ENCODE measurements around the gene ZNF213. TPM values are rescaled to one million over a fixed set of nuclear protein-coding genes. Genes with fewer than 3 reads are reported as not detected.

Gene ZNF213, protein sequence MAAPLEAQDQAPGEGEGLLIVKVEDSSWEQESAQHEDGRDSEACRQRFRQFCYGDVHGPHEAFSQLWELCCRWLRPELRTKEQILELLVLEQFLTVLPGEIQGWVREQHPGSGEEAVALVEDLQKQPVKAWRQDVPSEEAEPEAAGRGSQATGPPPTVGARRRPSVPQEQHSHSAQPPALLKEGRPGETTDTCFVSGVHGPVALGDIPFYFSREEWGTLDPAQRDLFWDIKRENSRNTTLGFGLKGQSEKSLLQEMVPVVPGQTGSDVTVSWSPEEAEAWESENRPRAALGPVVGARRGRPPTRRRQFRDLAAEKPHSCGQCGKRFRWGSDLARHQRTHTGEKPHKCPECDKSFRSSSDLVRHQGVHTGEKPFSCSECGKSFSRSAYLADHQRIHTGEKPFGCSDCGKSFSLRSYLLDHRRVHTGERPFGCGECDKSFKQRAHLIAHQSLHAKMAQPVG
- 1 to 10 TPM; 8.9 to 9.2 TPM for total RNA-seq
- polyA plus RNA-seq: 1 to 10 TPM in 1 of 3 donors, under 1 TPM in 2; 0.27 to 2.5 (median 0.90) TPM
- 1.5 to 7.7 (median 4.7) reads per million in 6 experiments for total RNA-seq

DNA sequence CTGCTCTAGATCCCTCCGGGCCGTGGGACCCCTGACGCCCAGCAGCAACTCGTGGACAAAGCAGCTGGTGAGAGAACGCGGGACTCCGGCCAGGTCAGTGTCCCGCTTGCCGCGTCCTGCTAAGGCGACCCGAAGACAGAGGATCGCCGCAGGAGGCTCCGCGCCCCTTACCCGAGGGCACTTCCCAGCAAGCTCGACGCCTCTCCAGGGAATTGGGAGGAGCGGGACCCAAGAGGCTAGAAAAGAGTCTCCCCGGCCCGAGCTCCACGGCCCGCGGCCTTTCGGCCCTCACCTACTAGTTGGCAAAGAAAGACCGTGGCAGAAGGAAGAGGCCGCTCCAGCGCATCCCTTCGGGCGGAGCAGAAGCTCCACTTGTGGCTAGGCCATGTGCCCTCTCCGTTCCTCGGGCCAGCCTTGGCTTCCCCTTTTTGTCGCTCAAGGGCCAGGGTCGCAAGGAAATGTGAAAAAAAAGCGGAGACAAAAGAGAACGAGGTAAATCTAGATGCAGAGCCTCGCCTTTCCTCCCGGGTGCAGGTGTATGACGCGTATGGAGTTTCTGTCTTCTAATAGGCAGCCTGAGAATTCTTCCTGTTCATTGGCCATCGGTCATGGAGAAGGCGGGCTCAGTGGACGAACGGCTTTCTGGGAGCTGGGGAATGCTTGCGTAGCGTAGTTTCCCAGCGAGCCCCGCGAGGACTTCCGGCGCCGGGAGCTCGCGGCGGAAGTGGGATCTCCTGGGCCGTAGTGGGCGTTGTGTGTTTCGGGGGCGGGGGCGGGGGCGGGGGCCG lies at the start of gene ZNF213:
Gene ZNF213 (plus strand): TSS at position 692 of the 788 bp plus-strand sequence. CDS start 2,252 bp downstream, outside the sequence.
- Mint-ChIP-seq H3K36me3 (peaks cover 0 to 12% (median 4%) of the 10 kb centered on the region in 3 donors), H3K9me3 (no peaks in the 10 kb centered on the region), H3K27ac (peak within 1 kb of the TSS; percentile 93 to 100 (median 99)), H3K27me3 (no peaks in the 10 kb centered on the region), H3K4me3 (peak within 1 kb of the TSS; percentile 89 to 99 (median 98)), H3K4me1 (peaks cover 11 to 42% (median 37%) of the 10 kb centered on the region in 4 donors)
- peak; percentile 97 to 98 for ATAC-seq
- POLR2A ChIA-PET: interaction anchor here (0.5 to 11.8 kb wide), 38 partner anchors 9 to 419 kb away, joined by 3 to 278 read pairs (median 4); partner anchors contain the start of genes IL32, PKMYT1, TIGD7 and ZNF174
- DNase-seq: peak; percentile 80 to 98 (median 93)

GRCh38 chr16:3085868-3086595 lies 48.8 kb upstream of the ZNF213 start:
- Mint-ChIP-seq H3K36me3 (peaks cover 0 to under 1% (median 0%) of the 10 kb centered on the region in 3 donors), H3K27ac (peak overlapping the region in 4 of 10 donors; percentile 16 to 85 (median 28)), H3K4me3 (peak overlapping the region in 3 of 10 donors; percentile 28 to 48 (median 37)), H3K27me3 (no peaks in the 10 kb centered on the region), H3K4me1 (peaks cover 14 to 51% (median 40%) of the 10 kb centered on the region in 4 donors), H3K9me3 (no peaks in the 10 kb centered on the region)
- no peak for ATAC-seq
- no peak for DNase-seq
- POLR2A ChIA-PET: interaction anchor here (1.0 to 1.5 kb wide), 2 partner anchors 9 to 21 kb away, joined by 3 to 6 read pairs; partner anchors contain the start of gene IL32

DNA sequence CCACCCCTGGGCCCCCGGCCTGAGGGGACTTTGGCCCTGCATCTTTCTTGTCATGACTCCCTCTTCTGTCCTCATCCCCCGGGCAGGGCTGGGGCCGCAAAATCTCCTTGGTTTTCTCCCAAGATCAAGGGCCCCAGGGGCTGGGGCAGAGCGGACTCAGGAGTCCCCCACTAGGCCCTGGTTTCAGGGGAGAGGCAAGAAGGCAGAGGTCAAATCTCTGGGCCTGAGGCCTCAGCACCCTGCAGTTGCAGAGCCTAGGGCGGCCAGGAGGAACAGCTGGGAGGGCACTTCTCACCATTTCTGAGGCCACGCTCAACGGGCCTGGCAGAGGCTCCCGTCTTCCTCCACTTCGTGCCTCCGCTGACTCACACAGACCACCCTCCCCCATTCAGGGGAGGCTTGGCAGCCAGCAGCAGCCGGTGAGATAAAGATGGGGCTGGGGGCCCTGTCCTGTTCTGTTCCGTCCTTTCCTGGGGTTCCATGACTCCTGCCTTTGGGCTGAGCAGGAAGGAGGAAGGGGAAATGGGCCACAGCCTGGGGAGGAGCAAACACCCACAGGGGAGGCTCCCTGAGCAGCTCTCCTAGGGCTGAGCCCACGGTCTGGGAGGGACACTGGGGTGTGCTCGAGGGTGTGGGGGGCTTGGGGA lies 48.1 kb upstream of the ZNF213 start:
- DNase-seq (no peak), ATAC-seq (no peak)
- POLR2A ChIA-PET: interaction anchor here (0.9 to 7.5 kb wide), 8 partner anchors 9 to 72 kb away, joined by 3 to 92 read pairs (median 6); partner anchors contain the start of genes IL32 and ZSCAN10
- Mint-ChIP-seq H3K4me1 (peaks cover 17 to 54% (median 40%) of the 10 kb centered on the region in 4 donors), H3K27ac (peak overlapping the region in 1 of 10 donors; percentile 62), H3K27me3 (no peaks in the 10 kb centered on the region), H3K36me3 (no peaks in the 10 kb centered on the region), H3K4me3 (peak overlapping the region in 5 of 10 donors; percentile 5 to 69 (median 48)), H3K9me3 (no peaks in the 10 kb centered on the region)

DNA sequence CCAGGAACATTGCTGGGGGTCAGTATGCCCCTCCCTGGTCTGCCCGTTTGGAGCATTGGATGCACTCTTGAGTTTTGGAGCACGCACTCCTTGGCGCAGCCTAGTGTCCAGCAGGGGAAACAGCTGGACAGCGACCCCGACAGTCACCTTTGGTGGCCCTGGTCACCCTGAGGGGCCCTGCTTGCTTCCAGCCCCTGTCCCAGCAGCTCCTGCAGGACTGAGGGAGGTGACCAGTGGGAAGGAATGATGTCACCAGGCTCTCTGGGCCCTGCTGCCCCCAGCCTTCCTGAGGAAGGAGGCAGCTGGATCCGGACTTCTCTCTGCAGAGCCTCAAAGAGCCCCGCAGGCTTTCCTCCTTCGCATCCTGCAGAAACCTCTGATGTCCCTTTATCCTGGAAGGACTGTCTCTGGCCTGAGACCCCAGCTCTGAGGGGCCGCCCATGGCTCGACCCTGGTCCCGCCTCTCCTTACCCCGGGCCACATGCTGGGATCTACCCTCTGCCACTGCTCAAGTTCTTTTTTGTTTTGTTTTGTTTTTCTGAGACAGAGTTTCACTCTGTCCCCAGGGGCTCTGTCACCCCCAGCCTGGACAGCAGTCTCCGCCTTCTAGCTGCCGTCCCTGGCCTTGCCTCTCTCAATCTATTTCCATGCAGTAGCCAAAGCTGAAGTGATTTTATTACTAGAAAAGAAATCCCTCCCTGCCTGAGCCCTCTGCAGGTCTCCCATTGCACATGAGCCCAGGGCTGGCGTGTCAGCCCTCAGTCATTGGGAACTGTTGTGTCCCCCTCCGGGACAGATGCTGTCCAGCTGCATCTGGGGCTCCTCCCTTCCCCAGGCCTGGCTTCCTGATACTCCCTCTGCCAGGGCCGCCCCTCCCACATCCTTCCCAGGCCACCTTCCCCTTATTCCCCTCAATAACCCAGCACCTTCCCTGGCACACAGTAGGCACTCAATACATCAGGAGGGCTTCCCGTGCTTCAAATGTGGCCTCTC lies 47.3 kb upstream of the ZNF213 start:
- H3K4me3 Mint-ChIP-seq: peak overlapping the region in 7 of 10 donors; percentile 6 to 70 (median 49)
- DNase-seq (no peak), ATAC-seq (no peak)
- H3K4me1 Mint-ChIP-seq: peaks cover 17 to 54% (median 40%) of the 10 kb centered on the region in 4 donors
- peak overlapping the region in 7 of 10 donors; percentile 41 to 91 (median 61) for H3K27ac Mint-ChIP-seq
- POLR2A ChIA-PET: interaction anchor here (0.8 to 7.5 kb wide), 9 partner anchors 8 to 71 kb away, joined by 3 to 92 read pairs (median 5); partner anchors contain the start of genes IL32 and ZSCAN10
- H3K9me3 Mint-ChIP-seq: no peaks in the 10 kb centered on the region
- H3K27me3 Mint-ChIP-seq: no peaks in the 10 kb centered on the region
- H3K36me3 Mint-ChIP-seq: no peaks in the 10 kb centered on the region

- Mint-ChIP-seq H3K27ac (peak overlapping the region in 6 of 10 donors; percentile 35 to 81 (median 59)), H3K4me1 (peaks cover 17 to 56% (median 38%) of the 10 kb centered on the region in 4 donors), H3K4me3 (peak overlapping the region in 2 of 10 donors; percentile 22 to 51)
Measured at GRCh38 chr16:3088450-3088849, 46.4 kb upstream of the ZNF213 start.

DNA sequence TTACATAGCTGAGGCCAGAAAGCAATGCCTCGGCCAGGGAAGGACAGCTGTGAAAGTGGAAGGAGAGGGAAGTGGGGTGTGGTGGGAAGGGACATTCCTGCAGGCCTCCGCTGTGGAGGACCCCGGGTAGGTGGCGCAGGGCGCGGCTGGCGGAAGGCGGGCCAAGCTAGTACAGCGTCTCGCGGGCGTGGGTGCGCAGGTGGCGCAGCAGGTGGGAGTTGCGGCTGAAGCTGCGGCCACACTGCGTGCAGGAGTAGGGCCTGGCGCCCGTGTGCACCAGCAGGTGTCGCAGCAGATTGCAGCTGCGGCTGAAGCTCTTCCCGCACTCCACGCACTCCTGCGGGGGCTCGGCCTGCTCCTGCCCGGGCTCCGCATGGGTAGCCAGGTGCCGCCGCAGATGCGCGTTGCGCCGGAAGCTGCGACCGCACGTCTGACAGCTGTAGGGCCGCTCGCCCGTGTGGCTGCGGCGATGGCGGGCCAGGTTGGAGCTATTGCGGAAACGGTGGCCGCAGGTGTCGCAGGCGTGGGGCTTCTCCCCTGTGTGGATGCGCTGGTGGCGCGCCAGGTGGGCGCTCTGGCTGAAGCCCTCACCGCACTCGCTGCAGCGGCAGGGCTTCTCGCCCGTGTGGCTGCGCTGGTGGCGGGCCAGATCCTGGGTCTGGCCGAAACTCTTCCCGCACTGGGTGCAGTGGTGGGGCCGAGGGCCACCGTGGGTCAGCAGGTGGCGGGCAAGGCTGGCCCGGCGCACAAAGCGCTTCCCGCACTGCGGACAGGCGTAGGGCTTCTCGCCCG lies 45.7 kb upstream of the ZNF213 start:
- Mint-ChIP-seq H3K4me1 (peaks cover 17 to 57% (median 37%) of the 10 kb centered on the region in 4 donors), H3K9me3 (no peaks in the 10 kb centered on the region), H3K27ac (peak overlapping the region in 1 of 10 donors; percentile 81), H3K27me3 (no peaks in the 10 kb centered on the region), H3K36me3 (no peaks in the 10 kb centered on the region), H3K4me3 (no peak overlapping the region)
- DNase-seq (no peak), ATAC-seq (no peak)
- POLR2A ChIA-PET: interaction anchor here (0.6 to 7.5 kb wide), 8 partner anchors 8 to 64 kb away, joined by 3 to 92 read pairs (median 7); partner anchors contain the start of genes IL32 and ZSCAN10

More at GRCh38 chr16:3088450-3088849, 46.4 kb upstream of the ZNF213 start:
- ATAC-seq (no peak), DNase-seq (no peak)
- Mint-ChIP-seq H3K27me3 (no peaks in the 10 kb centered on the region), H3K9me3 (no peaks in the 10 kb centered on the region), H3K36me3 (no peaks in the 10 kb centered on the region)
- POLR2A ChIA-PET: interaction anchor here (1.0 to 7.5 kb wide), 5 partner anchors 9 to 29 kb away, joined by 3 to 92 read pairs (median 12); partner anchors contain the start of genes IL32 and ZSCAN10

- no peak for DNase-seq
- H3K4me1 Mint-ChIP-seq: peaks cover 17 to 57% (median 38%) of the 10 kb centered on the region in 4 donors
- no peak overlapping the region for H3K27ac Mint-ChIP-seq
- H3K9me3 Mint-ChIP-seq: no peaks in the 10 kb centered on the region
- no peaks in the 10 kb centered on the region for H3K27me3 Mint-ChIP-seq
- no peaks in the 10 kb centered on the region for H3K36me3 Mint-ChIP-seq
- POLR2A ChIA-PET: interaction anchor here (0.6 to 7.5 kb wide), 11 partner anchors 9 to 65 kb away, joined by 3 to 92 read pairs (median 5); partner anchors contain the start of genes IL32 and ZSCAN10
- H3K4me3 Mint-ChIP-seq: no peak overlapping the region
- ATAC-seq: no peak
Measured at GRCh38 chr16:3089717-3090592, 44.9 kb upstream of the ZNF213 start.

DNA sequence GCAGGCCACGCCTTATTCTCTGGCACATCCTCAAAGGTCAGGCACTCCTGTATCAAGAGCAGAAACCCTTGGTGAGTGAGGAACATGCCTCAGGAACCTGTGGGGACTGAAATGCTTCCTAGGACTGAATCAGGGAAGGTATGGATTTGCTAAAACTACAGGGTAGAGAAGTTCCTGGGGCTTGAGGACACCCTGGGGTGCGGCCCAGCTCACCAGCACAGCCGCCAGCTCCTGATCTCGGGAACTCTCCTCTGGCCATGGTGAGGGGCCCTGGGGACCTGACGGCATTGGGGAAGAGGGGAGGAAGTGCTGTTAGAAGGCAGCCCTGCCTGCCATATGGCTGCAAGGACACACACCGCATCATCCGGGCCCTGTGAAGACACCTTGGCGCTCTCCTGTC lies 43.3 kb upstream of the ZNF213 start:
- H3K4me1 Mint-ChIP-seq: peaks cover 18 to 64% (median 41%) of the 10 kb centered on the region in 4 donors
- ATAC-seq (no peak), DNase-seq (no peak)
- H3K9me3 Mint-ChIP-seq: no peaks in the 10 kb centered on the region
- POLR2A ChIA-PET: interaction anchor here (1.1 to 7.5 kb wide), 6 partner anchors 8 to 43 kb away, joined by 3 to 92 read pairs (median 4); partner anchors contain the start of gene ZSCAN10
- no peaks in the 10 kb centered on the region for H3K27me3 Mint-ChIP-seq
- H3K27ac Mint-ChIP-seq: peak overlapping the region in 5 of 10 donors; percentile 19 to 71 (median 58)
- peak overlapping the region in 1 of 10 donors; percentile 26 for H3K4me3 Mint-ChIP-seq
- no peaks in the 10 kb centered on the region for H3K36me3 Mint-ChIP-seq

DNA sequence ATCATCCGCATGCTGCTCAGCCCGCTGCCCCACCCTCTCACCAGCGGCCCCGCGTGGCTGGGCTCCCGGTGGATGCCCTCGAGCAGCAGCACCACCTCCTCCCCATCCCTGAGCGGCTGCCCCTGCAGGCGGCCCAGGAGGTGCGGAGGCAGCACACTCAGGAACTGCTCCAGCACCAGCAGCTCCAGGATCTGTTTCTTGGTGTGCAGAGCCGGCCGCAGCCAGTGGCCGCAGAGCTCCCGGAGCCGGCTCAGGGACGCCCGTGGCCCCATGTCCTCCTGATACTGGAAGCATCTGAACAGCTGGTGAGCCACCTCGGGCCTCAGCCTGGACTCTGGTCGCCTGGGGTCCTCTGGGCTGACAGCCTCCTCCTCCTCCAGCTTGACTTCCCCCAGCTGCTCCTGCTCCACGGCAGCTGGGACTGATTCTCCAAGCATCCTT lies 42.3 kb upstream of the ZNF213 start:
- DNase-seq (no peak), ATAC-seq (no peak)
- H3K4me3 Mint-ChIP-seq: no peak overlapping the region
- H3K27ac Mint-ChIP-seq: peak overlapping the region in 1 of 10 donors; percentile 38
- POLR2A ChIA-PET: interaction anchor here (1.7 to 7.5 kb wide), 4 partner anchors 9 to 42 kb away, joined by 4 to 92 read pairs (median 6); partner anchors contain the start of gene IL32
- H3K9me3 Mint-ChIP-seq: no peaks in the 10 kb centered on the region
- no peaks in the 10 kb centered on the region for H3K27me3 Mint-ChIP-seq
- H3K36me3 Mint-ChIP-seq: no peaks in the 10 kb centered on the region
- peaks cover 19 to 57% (median 37%) of the 10 kb centered on the region in 4 donors for H3K4me1 Mint-ChIP-seq

All from naive thymus-derived CD8-positive, alpha-beta T cell (primary cell).